Measurements from ENCODE around the gene ADARB2. TPM values are rescaled to one million over a fixed set of nuclear protein-coding genes. Genes with fewer than 3 reads are reported as not detected.

Gene ADARB2
- total RNA-seq, 1 experiment from 2014 or later = 0.11 TPM

GRCh38 chr10:1736144-1736971 lies 967 bp downstream of the ADARB2 start:
- no peak for DNase-seq (ENCODE audit: low read depth)

GRCh38 chr10:1735562-1735961 lies 1.8 kb downstream of the ADARB2 start:
- no peak for DNase-seq (ENCODE audit: low read depth)

GRCh38 chr10:1734288-1734687 lies 3.0 kb downstream of the ADARB2 start:
- DNase-seq (ENCODE audit: low read depth) = no peak

GRCh38 chr10:1733720-1734119 lies 3.6 kb downstream of the ADARB2 start:
- DNase-seq (ENCODE audit: low read depth) = peak; percentile 80

GRCh38 chr10:1732564-1732996 lies 4.7 kb downstream of the ADARB2 start:
- DNase-seq (ENCODE audit: low read depth) = no peak

- no peak for DNase-seq (ENCODE audit: low read depth)
Observed at GRCh38 chr10:1731592-1731991, 5.7 kb downstream of the ADARB2 start.

- no peak for DNase-seq (ENCODE audit: low read depth)
Observed at GRCh38 chr10:1729751-1730150, 7.6 kb downstream of the ADARB2 start.

GRCh38 chr10:1726861-1727260 lies 10.5 kb downstream of the ADARB2 start:
- no peak for DNase-seq (ENCODE audit: low read depth)

- DNase-seq (ENCODE audit: low read depth) = no peak
Observed at GRCh38 chr10:1724921-1725488, 12.3 kb downstream of the ADARB2 start.

GRCh38 chr10:1716839-1717238 lies 20.5 kb downstream of the ADARB2 start:
- no peak for DNase-seq (ENCODE audit: low read depth)

- peak; percentile 82 for DNase-seq (ENCODE audit: low read depth)
Observed at GRCh38 chr10:1715821-1716220, 21.5 kb downstream of the ADARB2 start.

- no peak for DNase-seq (ENCODE audit: low read depth)
Observed at GRCh38 chr10:1712944-1713671, 24.2 kb downstream of the ADARB2 start.

- peak; percentile 70 for DNase-seq (ENCODE audit: low read depth)
Observed at GRCh38 chr10:1712314-1712713, 25.0 kb downstream of the ADARB2 start.

GRCh38 chr10:1709161-1709560 lies 28.2 kb downstream of the ADARB2 start:
- DNase-seq (ENCODE audit: low read depth) = no peak

- DNase-seq (ENCODE audit: low read depth) = no peak
Observed at GRCh38 chr10:1708746-1709145, 28.6 kb downstream of the ADARB2 start.

GRCh38 chr10:1706711-1707110 lies 30.6 kb downstream of the ADARB2 start:
- DNase-seq (ENCODE audit: low read depth) = no peak

- no peak for DNase-seq (ENCODE audit: low read depth)
Observed at GRCh38 chr10:1706256-1706655, 31.1 kb downstream of the ADARB2 start.

GRCh38 chr10:1698185-1698584 lies 39.1 kb downstream of the ADARB2 start:
- DNase-seq (ENCODE audit: low read depth) = no peak

- no peak for DNase-seq (ENCODE audit: low read depth)
Observed at GRCh38 chr10:1696106-1696505, 41.2 kb downstream of the ADARB2 start.

- DNase-seq (ENCODE audit: low read depth) = no peak
Observed at GRCh38 chr10:1690086-1690485, 47.2 kb downstream of the ADARB2 start.

GRCh38 chr10:1688531-1688930 lies 48.8 kb downstream of the ADARB2 start:
- DNase-seq (ENCODE audit: low read depth) = no peak

GRCh38 chr10:1687623-1688150 lies 49.6 kb downstream of the ADARB2 start:
- no peak for DNase-seq (ENCODE audit: low read depth)
